Upper lobe of left lung (tissue), 6 donors: ENCODE results near the gene ROBO1. TPM values are rescaled to one million over a fixed set of nuclear protein-coding genes. Genes with fewer than 3 reads are reported as not detected.

Experiments used
- ATAC-seq, 2 donors: fragments of 200-7000 bp; cut with Tn5 transposase; one replicate each; pipeline ENCODE4 v1.9.1; 2022; ENCODE audit warnings: mild to moderate bottlenecking in 2 of 2, moderate library complexity in 2 of 2; ENCODE audit not compliant: low FRiP score in 2 of 2
- DNase-seq, 2 donors: peaks; one replicate each; pipeline ENCODE4 v3.0.0-alpha.2; 2019 to 2020
- H3K27ac ChIP-seq, 4 donors: fragments of 200-600 bp; sonication (generic); one replicate each; pipeline ENCODE4 v1.5.1; 2016 to 2019
- H3K27me3 ChIP-seq, 4 donors: fragments of 200-600 bp; sonication (generic); one replicate each; pipeline ENCODE4 v1.5.1; 2017 to 2019
- H3K36me3 ChIP-seq, 4 donors: fragments of 200-600 bp; sonication (generic); one replicate each; pipeline ENCODE4 v1.5.1; 2016 to 2019
- H3K4me1 ChIP-seq, 4 donors: fragments of 200-600 bp; sonication (generic); one replicate each; pipeline ENCODE4 v1.5.1; 2018 to 2019
- H3K4me3 ChIP-seq, 4 donors: fragments of 200-600 bp; sonication (generic); one replicate each; pipeline ENCODE4 v1.5.1; 2017 to 2019; ENCODE audit warnings: mild to moderate bottlenecking in 2 of 4, moderate library complexity in 1 of 4
- H3K9me3 ChIP-seq, 4 donors: fragments of 200-600 bp; sonication (generic); one replicate each; pipeline ENCODE4 v1.5.1; 2018 to 2019
- EP300 ChIP-seq, 4 donors: sonication (generic); formaldehyde crosslinking; IDR thresholded peaks; one replicate each; pipeline ENCODE4 v1.5.1; 2017; ENCODE audit warnings: antibody characterized with exemption in 4 of 4, control low read depth in 2 of 4
- POLR2A ChIP-seq, 4 donors: fragments of 450-650 bp; IDR thresholded peaks; one replicate each; pipeline ENCODE4 v1.5.1; 2016 to 2017; ENCODE audit warnings: antibody characterized with exemption in 4 of 4, mild to moderate bottlenecking in 2 of 4
- POLR2AphosphoS5 ChIP-seq, 2 donors: sonication (generic); formaldehyde crosslinking; IDR thresholded peaks; one replicate each; pipeline ENCODE4 v1.5.1; 2017; ENCODE audit warnings: antibody characterized with exemption in 2 of 2
- WGBS, 2 donors: methylation state at CpG; one replicate each; pipeline ENCODE4 v1.1.5; 2017 to 2018; 5-methylcytosine and 5-hydroxymethylcytosine counted together
- total RNA-seq, 6 donors: library from RNA; depleted of rRNA in 4 of 6; stranded (reverse); fragments of >200 nt in 4 of 6; gene quantifications; one replicate each; pipeline versions ENCODE4 v1.1.0 to v1.2.1, GENCODE V29; 2016 to 2021
- TF ChIP-seq, protein P1 (sequence below), 6 experiments: fragments of 450-650 bp in 4 of 6; fragments of 200-600 bp in 2 of 6; sonication (generic) in 2 of 6; IDR thresholded peaks; one replicate each; pipeline ENCODE4 v1.5.1; 2016 to 2019; ENCODE audit warnings: antibody characterized with exemption in 6 of 6
- donor health status: DM: no; HTN: no; CAD: no; lungs with moderate emphysema.
- donor health status: DM: no; HTN: yes; CAD: no; lungs with severe emphysema.

Gene ROBO1
- total RNA-seq, 6 donors from 2014 or later, result 10.5 to 29.0 (median 18.0) TPM

- DNase-seq (no peak), ATAC-seq (no peak)
- TF ChIP-seq POLR2A (IDR thresholded peaks at IDR 0.05) (no peak), POLR2AphosphoS5 (IDR thresholded peaks at IDR 0.05) (no peak), EP300 (IDR thresholded peaks at IDR 0.05) (no peak)
- TF ChIP-seq, protein P1, sequence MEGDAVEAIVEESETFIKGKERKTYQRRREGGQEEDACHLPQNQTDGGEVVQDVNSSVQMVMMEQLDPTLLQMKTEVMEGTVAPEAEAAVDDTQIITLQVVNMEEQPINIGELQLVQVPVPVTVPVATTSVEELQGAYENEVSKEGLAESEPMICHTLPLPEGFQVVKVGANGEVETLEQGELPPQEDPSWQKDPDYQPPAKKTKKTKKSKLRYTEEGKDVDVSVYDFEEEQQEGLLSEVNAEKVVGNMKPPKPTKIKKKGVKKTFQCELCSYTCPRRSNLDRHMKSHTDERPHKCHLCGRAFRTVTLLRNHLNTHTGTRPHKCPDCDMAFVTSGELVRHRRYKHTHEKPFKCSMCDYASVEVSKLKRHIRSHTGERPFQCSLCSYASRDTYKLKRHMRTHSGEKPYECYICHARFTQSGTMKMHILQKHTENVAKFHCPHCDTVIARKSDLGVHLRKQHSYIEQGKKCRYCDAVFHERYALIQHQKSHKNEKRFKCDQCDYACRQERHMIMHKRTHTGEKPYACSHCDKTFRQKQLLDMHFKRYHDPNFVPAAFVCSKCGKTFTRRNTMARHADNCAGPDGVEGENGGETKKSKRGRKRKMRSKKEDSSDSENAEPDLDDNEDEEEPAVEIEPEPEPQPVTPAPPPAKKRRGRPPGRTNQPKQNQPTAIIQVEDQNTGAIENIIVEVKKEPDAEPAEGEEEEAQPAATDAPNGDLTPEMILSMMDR (IDR thresholded peaks at IDR 0.05), result no peak
- Histone ChIP-seq H3K9me3 (no peaks in the 10 kb centered on the region), H3K4me1 (no peaks in the 10 kb centered on the region), H3K27ac (no peak overlapping the region), H3K27me3 (no peaks in the 10 kb centered on the region), H3K4me3 (no peak overlapping the region), H3K36me3 (no peaks in the 10 kb centered on the region)
- WGBS, 2 donors, result 23 to 26% methylated on average over 1 of the region's 1 CpG
Measured at GRCh38 chr3:78589778-78590177, 1178.0 kb downstream of the ROBO1 start.

DNA sequence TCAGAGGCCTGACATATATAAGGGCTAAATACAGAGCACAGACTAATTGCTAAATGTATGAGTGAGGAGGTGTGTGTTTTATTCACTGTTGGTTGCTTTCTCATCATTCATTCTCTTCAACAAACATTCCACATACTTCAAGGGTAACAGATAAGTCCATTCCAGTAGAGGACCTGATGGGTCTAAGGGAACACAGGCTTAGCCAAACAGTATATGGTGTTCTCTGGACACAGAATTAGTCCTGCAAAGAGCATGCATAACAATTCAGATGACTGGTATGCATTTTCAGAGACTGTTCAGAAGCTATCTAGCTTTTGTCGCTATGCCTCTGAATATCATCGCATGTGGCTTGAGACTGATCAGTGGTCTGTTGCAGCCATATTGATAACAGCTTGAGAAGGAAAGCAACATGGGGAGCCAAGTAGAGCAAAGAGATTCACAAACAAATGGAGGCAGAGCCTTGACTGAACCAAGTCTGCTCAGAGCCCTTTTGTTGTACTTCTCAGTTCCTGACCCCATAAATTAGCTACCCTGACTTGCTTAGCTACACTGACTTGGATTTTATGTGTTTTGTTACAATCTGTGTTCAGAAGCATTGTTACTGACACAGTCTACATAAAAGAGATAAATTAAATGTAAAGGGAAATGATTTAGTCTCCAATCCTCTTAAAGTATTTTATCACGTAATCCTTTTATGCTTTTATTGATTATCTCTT lies 1178.7 kb downstream of the ROBO1 start:
- Histone ChIP-seq H3K27ac (no peak overlapping the region), H3K4me1 (no peaks in the 10 kb centered on the region), H3K9me3 (no peaks in the 10 kb centered on the region), H3K27me3 (no peaks in the 10 kb centered on the region), H3K4me3 (no peak overlapping the region), H3K36me3 (no peaks in the 10 kb centered on the region)
- ATAC-seq (no peak), DNase-seq (no peak)
- TF ChIP-seq EP300 (IDR thresholded peaks at IDR 0.05), result no peak
- TF ChIP-seq POLR2A (IDR thresholded peaks at IDR 0.05), result no peak
- TF ChIP-seq, protein P1 (IDR thresholded peaks at IDR 0.05), result no peak
- no peak for TF ChIP-seq POLR2AphosphoS5 (IDR thresholded peaks at IDR 0.05)
- WGBS, 2 donors, result 86 to 94% methylated on average over 3 of the region's 3 CpGs

- Histone ChIP-seq H3K27ac (no peak overlapping the region), H3K36me3 (no peaks in the 10 kb centered on the region), H3K27me3 (no peaks in the 10 kb centered on the region), H3K4me1 (no peaks in the 10 kb centered on the region), H3K4me3 (no peak overlapping the region), H3K9me3 (no peaks in the 10 kb centered on the region)
- ATAC-seq (no peak), DNase-seq (no peak)
- TF ChIP-seq, protein P1 (IDR thresholded peaks at IDR 0.05), result no peak
- TF ChIP-seq POLR2AphosphoS5 (IDR thresholded peaks at IDR 0.05) (no peak), POLR2A (IDR thresholded peaks at IDR 0.05) (no peak)
- WGBS, 2 donors, result 78 to 80% methylated on average over 2 of the region's 2 CpGs
Measured at GRCh38 chr3:78580681-78581080, 1187.1 kb downstream of the ROBO1 start.

DNA sequence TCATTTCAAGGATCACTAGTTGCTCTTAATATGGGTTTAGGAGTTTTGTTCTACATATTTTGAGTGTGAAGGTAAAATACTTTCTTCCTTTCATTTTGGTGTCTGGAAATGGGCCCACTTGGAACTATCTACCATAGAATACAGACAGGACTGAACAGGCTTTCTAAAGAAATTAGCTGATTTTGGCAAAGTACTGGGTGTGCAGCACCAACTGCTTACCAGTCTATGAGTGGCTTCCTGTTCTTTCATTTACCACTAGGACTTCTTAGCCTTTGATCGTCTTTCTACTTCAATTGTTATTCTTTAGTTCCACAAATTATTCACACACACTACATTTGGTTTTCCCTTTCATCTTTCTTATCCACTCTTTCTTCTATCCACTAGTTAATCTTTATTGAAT lies 1196.3 kb downstream of the ROBO1 start:
- no peaks in the 10 kb centered on the region for H3K9me3 ChIP-seq
- H3K27ac ChIP-seq, result no peak overlapping the region
- H3K27me3 ChIP-seq, result no peaks in the 10 kb centered on the region
- WGBS, 2 donors, result 62 to 69% methylated on average over 1 of the region's 1 CpG
- TF ChIP-seq EP300 (IDR thresholded peaks at IDR 0.05), result no peak
- TF ChIP-seq POLR2AphosphoS5 (IDR thresholded peaks at IDR 0.05), result no peak
- no peak for TF ChIP-seq POLR2A (IDR thresholded peaks at IDR 0.05)
- TF ChIP-seq, protein P1 (IDR thresholded peaks at IDR 0.05), result no peak
- ATAC-seq (no peak), DNase-seq (no peak)
- H3K4me3 ChIP-seq, result no peak overlapping the region
- H3K4me1 ChIP-seq, result no peaks in the 10 kb centered on the region
- no peaks in the 10 kb centered on the region for H3K36me3 ChIP-seq

DNA sequence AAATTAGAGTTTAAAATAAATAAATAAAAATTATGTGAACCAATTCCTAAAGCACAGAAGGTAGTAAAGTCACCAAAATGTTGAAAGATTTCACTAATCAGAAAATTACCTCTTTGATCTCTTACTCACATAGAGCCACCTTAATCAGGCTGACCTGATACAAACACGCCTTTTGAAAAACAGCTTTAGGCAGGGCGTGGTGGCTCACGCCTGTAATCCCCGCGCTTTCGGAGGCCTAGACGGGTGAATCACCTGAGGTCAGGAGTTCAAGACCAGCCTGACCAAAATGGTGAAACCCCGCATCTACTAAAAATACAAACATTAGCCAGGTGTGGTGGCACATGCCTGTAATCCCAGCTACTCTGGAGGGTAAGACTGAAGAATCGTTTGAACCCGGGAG lies 1197.3 kb downstream of the ROBO1 start:
- DNase-seq (no peak), ATAC-seq (no peak)
- WGBS, 2 donors, result 90 to 94% methylated on average over 10 of the region's 10 CpGs
- Histone ChIP-seq H3K9me3 (no peaks in the 10 kb centered on the region), H3K36me3 (no peaks in the 10 kb centered on the region), H3K27ac (no peak overlapping the region), H3K4me1 (no peaks in the 10 kb centered on the region), H3K4me3 (no peak overlapping the region), H3K27me3 (no peaks in the 10 kb centered on the region)
- TF ChIP-seq, protein P1 (IDR thresholded peaks at IDR 0.05), result no peak
- no peak for TF ChIP-seq POLR2AphosphoS5 (IDR thresholded peaks at IDR 0.05)
- TF ChIP-seq POLR2A (IDR thresholded peaks at IDR 0.05), result no peak
- no peak for TF ChIP-seq EP300 (IDR thresholded peaks at IDR 0.05)
